Esophagus muscularis mucosa (tissue), 4 donors: ENCODE data around the gene INKA1. TPM values are rescaled to one million over a fixed set of nuclear protein-coding genes. Genes with fewer than 3 reads are reported as not detected.
"Not testable (repeated sequence)": the region's sequence is repeated elsewhere in the genome, so short reads cannot be mapped to it uniquely, and the experiment has no call there.

Source experiments
- DNase-seq: peaks from one replicate; pipeline ENCODE4 v3.0.0-alpha.2; 2017; ENCODE audit errors: extremely low spot score
- H3K27ac ChIP-seq, 4 donors: fragments of 200-600 bp; sonication (generic); replicated peaks in 1 of 4; 1 replicate in 3 of 4; 2 replicates in 1 of 4; pipeline ENCODE4 v1.5.1; 2016 to 2019; ENCODE audit warnings: mild to moderate bottlenecking in 1 of 4
- H3K27me3 ChIP-seq, 4 donors: fragments of 200-600 bp; sonication (generic); one replicate each; pipeline versions ENCODE4 v1.5.1 to v1.6.0; 2016 to 2019
- H3K36me3 ChIP-seq, 4 donors: fragments of 200-600 bp; sonication (generic); one replicate each; pipeline ENCODE4 v1.5.1; 2016 to 2019
- H3K4me1 ChIP-seq, 4 donors: fragments of 200-600 bp; sonication (generic); one replicate each; pipeline ENCODE4 v1.5.1; 2016 to 2019
- H3K4me3 ChIP-seq, 4 donors: fragments of 200-600 bp; sonication (generic); 1 replicate in 2 of 4; 2 replicates in 2 of 4; pipeline ENCODE4 v1.5.1; 2016 to 2019; ENCODE audit warnings: mild to moderate bottlenecking in 4 of 4, moderate library complexity in 1 of 4
- H3K9me3 ChIP-seq, 4 donors: fragments of 200-600 bp; sonication (generic); 1 replicate in 3 of 4; 2 replicates in 1 of 4; pipeline ENCODE4 v1.5.1; 2016 to 2019
- EP300 ChIP-seq: sonication (generic); formaldehyde crosslinking; IDR thresholded peaks from one replicate; pipeline ENCODE4 v1.6.1; 2017; ENCODE audit warnings: antibody characterized with exemption
- POLR2A ChIP-seq: fragments of 450-650 bp; IDR thresholded peaks from one replicate; pipeline ENCODE4 v1.6.1; 2017; ENCODE audit warnings: antibody characterized with exemption, moderate library complexity, mild to moderate bottlenecking, low read depth
- POLR2AphosphoS5 ChIP-seq, 2 donors: sonication (generic); formaldehyde crosslinking; IDR thresholded peaks; one replicate each; pipeline ENCODE4 v1.6.1; 2017; ENCODE audit warnings: antibody characterized with exemption in 2 of 2
- WGBS: methylation state at CpG from one replicate; pipeline ENCODE4 v1.1.5; 2018; 5-methylcytosine and 5-hydroxymethylcytosine counted together
- intact Hi-C: fragments of 100-400 bp; cut with DNase I; formaldehyde crosslinking; loops from one replicate; pipeline ENCODE4 v1.15.1; 2023
- total RNA-seq, 4 donors: library from RNA; depleted of rRNA; stranded (reverse); fragments of >200 nt; gene quantifications; one replicate each; pipeline versions ENCODE4 v1.1.0 to v1.2.1, GENCODE V29; 2016
- TF ChIP-seq, protein P1 (sequence below), 3 experiments: fragments of 200-600 bp in 2 of 3; fragments of 450-650 bp in 1 of 3; sonication (generic) in 2 of 3; IDR thresholded peaks; one replicate each; pipeline ENCODE4 v1.5.1; 2017 to 2019; ENCODE audit warnings: antibody characterized with exemption in 3 of 3, mild to moderate bottlenecking in 2 of 3, moderate library complexity in 1 of 3

The INKA1 gene
- total RNA-seq, 4 donors from 2014 or later: 3.3 to 5.8 (median 4.0) TPM

DNA sequence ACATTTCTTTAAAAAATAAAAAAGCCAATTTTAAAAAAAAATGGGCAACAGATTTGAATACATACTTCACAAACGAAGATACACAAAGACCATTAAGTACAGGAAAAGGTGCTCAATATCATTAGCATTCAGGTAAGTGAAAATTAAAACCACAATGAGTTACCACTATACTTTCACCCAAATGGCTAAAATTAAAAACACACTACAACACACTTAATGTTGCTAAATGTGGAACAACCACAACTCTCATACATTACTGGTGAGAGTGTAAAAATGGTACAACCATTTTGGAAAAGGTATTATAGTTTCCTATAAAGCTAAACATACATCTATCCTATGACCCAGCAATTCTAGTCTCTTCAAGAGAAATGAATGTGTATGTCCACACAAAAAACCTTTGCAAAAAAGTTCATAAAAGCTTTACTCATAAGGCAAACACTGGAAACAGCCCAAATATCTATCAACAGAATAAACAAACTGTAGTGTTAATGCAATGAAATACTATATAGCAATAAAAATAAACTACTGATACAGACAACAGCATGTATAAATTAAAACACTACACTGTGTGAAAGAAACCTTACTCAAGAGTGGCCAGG is 31.6 kb upstream of the INKA1 start:
- no peaks in the 10 kb centered on the region for H3K27me3 ChIP-seq
- WGBS: 83% methylated on average over 1 of the region's 1 CpG
- H3K4me1 ChIP-seq: peaks cover 7 to 28% (median 25%) of the 10 kb centered on the region in 4 donors
- no peak for DNase-seq
- no peak overlapping the region for H3K27ac ChIP-seq
- H3K4me3 ChIP-seq: no peak overlapping the region
- no peaks in the 10 kb centered on the region for H3K9me3 ChIP-seq
- intact Hi-C loops: no loop called here
- no peak for TF ChIP-seq POLR2A
- no peak for TF ChIP-seq EP300
- TF ChIP-seq, protein P1, sequence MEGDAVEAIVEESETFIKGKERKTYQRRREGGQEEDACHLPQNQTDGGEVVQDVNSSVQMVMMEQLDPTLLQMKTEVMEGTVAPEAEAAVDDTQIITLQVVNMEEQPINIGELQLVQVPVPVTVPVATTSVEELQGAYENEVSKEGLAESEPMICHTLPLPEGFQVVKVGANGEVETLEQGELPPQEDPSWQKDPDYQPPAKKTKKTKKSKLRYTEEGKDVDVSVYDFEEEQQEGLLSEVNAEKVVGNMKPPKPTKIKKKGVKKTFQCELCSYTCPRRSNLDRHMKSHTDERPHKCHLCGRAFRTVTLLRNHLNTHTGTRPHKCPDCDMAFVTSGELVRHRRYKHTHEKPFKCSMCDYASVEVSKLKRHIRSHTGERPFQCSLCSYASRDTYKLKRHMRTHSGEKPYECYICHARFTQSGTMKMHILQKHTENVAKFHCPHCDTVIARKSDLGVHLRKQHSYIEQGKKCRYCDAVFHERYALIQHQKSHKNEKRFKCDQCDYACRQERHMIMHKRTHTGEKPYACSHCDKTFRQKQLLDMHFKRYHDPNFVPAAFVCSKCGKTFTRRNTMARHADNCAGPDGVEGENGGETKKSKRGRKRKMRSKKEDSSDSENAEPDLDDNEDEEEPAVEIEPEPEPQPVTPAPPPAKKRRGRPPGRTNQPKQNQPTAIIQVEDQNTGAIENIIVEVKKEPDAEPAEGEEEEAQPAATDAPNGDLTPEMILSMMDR (IDR thresholded peaks at IDR 0.05): no peak
- TF ChIP-seq POLR2AphosphoS5 (IDR thresholded peaks at IDR 0.05): no peak
- peaks cover 4 to 8% (median 6%) of the 10 kb centered on the region in 4 donors for H3K36me3 ChIP-seq

DNA sequence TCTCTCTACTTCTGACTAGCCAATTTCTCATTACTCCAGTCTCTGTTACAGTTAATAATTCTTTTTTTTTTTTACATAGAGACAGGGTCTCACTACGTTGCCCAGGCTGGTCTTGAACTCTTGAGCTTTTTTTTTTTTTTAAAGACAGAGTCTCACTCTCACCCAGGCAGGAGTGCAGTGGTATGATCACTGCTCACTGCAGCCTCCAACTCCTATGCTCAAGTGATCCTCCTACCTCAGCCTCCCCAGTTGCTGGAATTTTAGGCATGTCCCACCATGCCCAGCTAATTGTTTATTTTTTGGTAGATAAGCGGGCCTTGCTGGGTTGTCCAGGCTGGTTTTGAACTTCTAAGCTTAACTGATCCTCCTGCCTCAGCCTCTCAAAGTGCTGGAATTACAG is 30.4 kb upstream of the INKA1 start:
- H3K27ac ChIP-seq: no peak overlapping the region
- H3K9me3 ChIP-seq: no peaks in the 10 kb centered on the region
- H3K4me1 ChIP-seq: peaks cover 7 to 28% (median 25%) of the 10 kb centered on the region in 4 donors
- H3K4me3 ChIP-seq: no peak overlapping the region
- no peak for DNase-seq
- TF ChIP-seq POLR2AphosphoS5 (IDR thresholded peaks at IDR 0.05) (no peak), POLR2A (no peak), EP300 (no peak)
- TF ChIP-seq, protein P1 (IDR thresholded peaks at IDR 0.05): no peak
- intact Hi-C loops: no loop called here
- H3K27me3 ChIP-seq: no peaks in the 10 kb centered on the region
- 100% methylated on average over 2 of the region's 2 CpGs for WGBS
- H3K36me3 ChIP-seq: peaks cover 4 to 20% (median 8%) of the 10 kb centered on the region in 4 donors

DNA sequence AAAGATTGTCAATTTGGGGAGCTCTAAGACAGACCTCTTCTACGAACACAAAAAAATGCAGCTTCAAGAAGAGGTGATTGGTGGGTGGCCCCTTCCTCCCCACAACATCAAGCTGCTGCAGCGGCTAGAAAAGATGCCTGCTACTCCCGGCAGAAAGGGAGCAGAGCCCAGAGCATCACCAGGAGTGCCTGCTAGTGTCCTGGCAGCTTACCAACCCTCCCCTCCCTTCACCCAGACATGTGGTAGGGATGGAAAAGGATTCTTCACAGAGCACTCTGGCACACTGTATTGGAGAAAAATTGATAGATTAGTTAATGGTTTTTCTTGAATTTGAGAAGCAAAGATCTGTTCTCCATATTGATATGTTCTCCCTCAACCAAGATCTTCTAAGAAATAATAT is 27.5 kb upstream of the INKA1 start:
- no peak for TF ChIP-seq POLR2A
- no peak for TF ChIP-seq EP300
- TF ChIP-seq POLR2AphosphoS5 (IDR thresholded peaks at IDR 0.05): no peak
- TF ChIP-seq, protein P1 (IDR thresholded peaks at IDR 0.05): no peak
- H3K27me3 ChIP-seq: no peaks in the 10 kb centered on the region
- peaks cover 0 to 19% (median 13%) of the 10 kb centered on the region in 4 donors for H3K36me3 ChIP-seq
- H3K27ac ChIP-seq: no peak overlapping the region
- no peak overlapping the region for H3K4me3 ChIP-seq
- no peak for DNase-seq
- H3K9me3 ChIP-seq: no peaks in the 10 kb centered on the region
- intact Hi-C loops: no loop called here
- H3K4me1 ChIP-seq: peaks cover 14 to 51% (median 34%) of the 10 kb centered on the region in 4 donors
- WGBS: 47% methylated on average over 3 of the region's 3 CpGs

DNA sequence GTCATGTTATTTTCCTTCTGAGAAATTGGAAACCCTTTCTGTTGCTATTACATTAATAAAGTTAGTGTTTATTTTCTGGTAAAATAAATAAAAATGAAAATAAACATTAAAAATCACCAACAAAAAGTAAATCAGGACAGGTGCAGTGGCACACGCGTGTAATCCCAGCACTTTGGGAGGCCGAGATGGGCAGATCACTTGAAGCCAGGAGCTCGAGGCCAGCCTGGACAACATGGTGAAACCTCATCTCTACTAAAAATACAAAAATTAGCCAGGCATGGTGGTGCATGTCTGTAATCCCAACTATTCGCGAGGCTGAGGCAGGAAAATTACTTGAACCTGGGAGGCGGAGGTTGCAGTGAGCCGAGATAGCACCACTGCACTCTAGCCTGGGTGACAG is 27.0 kb upstream of the INKA1 start:
- H3K9me3 ChIP-seq, H3K4me3 ChIP-seq, DNase-seq, H3K27ac ChIP-seq, H3K27me3 ChIP-seq, intact Hi-C loops: not testable (repeated sequence)
- WGBS: 87% methylated on average over 8 of the region's 8 CpGs
- peaks cover 0 to 20% (median 16%) of the 10 kb centered on the region in 4 donors for H3K36me3 ChIP-seq
- peaks cover 19 to 56% (median 35%) of the 10 kb centered on the region in 4 donors for H3K4me1 ChIP-seq

DNA sequence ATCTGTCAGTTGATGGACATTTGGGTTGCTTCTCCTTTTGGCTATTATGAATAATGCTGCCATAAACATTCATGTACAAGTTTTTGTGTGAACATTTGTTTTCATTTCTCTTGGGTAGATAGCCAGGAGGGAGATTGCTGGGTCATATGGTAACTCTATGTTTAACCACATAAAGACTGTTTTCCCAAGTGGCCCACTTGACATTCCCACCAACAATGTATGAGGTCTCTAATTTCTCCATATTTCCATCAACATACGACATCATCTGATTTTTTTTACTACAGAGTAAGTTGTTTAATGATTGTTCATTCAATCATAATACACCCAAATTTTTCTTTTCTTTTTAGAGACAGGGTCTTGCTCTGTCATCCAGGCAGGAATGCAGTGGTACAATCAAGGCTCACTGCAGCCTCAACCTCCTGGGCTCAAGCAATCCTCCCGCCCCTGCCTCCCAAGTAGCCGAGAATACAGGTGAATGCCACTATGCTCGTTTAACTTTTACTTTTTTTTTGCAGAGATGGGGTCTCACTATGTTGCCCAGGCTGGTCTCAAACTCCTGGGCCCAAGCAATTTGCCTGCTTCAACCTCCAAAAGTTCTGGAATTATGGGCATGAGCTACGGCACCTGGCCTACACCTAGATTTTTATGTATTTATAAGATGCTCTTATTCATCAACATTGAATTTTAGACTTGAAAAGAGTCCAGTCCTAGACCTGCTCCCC is 23.5 kb upstream of the INKA1 start:
- peaks cover 4 to 52% (median 33%) of the 10 kb centered on the region in 4 donors for H3K36me3 ChIP-seq
- H3K27me3 ChIP-seq: no peaks in the 10 kb centered on the region
- no peak overlapping the region for H3K4me3 ChIP-seq
- no peaks in the 10 kb centered on the region for H3K9me3 ChIP-seq
- intact Hi-C loops: no loop called here
- H3K27ac ChIP-seq: no peak overlapping the region
- DNase-seq: no peak
- TF ChIP-seq POLR2A (no peak), EP300 (no peak), POLR2AphosphoS5 (IDR thresholded peaks at IDR 0.05) (no peak)
- TF ChIP-seq, protein P1 (IDR thresholded peaks at IDR 0.05): no peak
- 88% methylated on average over 5 of the region's 5 CpGs for WGBS
- peaks cover 43 to 82% (median 64%) of the 10 kb centered on the region in 4 donors for H3K4me1 ChIP-seq
